Prostate gland (tissue), 2 donors: ENCODE measurements around the gene GMPR.

ENCODE experiments used
- POLR2A ChIP-seq: fragments of 450-650 bp; IDR thresholded peaks from one replicate; pipeline ENCODE4 v1.6.1; 2016; ENCODE audit warnings: antibody characterized with exemption, mild to moderate bottlenecking
- POLR2AphosphoS5 ChIP-seq: sonication (generic); formaldehyde crosslinking; IDR thresholded peaks from one replicate; pipeline ENCODE4 v1.6.1; 2017; ENCODE audit warnings: antibody characterized with exemption
- TF ChIP-seq, protein P1 (sequence below), 4 experiments: fragments of 200-600 bp in 2 of 4; fragments of 450-650 bp in 2 of 4; sonication (generic) in 2 of 4; IDR thresholded peaks; 1 replicate in 3 of 4; 2 replicates in 1 of 4; pipeline ENCODE4 v1.5.1; 2016 to 2019; ENCODE audit warnings: antibody characterized with exemption in 4 of 4, mild to moderate bottlenecking in 2 of 4, moderate library complexity in 2 of 4

DNA sequence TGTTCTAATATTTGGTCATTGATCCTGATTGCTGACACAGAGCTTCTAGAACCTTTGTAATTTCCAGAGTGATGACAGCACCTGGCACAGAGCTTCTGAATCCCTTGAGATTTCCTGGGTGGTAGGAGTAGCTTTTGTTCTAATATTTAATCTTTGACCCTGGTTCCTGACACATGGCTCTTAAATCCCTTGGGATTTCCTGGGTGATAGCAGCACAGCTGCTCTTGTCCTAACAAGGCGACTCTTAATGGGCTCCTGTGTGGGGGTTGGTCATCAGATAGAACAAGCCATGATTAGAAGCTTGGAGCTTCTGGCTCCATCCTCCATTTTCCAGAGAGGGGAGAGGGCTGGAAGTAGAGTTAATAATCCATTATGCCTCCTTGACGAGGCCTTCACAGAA lies 18.4 kb downstream of the GMPR start:
- TF ChIP-seq, protein P1, sequence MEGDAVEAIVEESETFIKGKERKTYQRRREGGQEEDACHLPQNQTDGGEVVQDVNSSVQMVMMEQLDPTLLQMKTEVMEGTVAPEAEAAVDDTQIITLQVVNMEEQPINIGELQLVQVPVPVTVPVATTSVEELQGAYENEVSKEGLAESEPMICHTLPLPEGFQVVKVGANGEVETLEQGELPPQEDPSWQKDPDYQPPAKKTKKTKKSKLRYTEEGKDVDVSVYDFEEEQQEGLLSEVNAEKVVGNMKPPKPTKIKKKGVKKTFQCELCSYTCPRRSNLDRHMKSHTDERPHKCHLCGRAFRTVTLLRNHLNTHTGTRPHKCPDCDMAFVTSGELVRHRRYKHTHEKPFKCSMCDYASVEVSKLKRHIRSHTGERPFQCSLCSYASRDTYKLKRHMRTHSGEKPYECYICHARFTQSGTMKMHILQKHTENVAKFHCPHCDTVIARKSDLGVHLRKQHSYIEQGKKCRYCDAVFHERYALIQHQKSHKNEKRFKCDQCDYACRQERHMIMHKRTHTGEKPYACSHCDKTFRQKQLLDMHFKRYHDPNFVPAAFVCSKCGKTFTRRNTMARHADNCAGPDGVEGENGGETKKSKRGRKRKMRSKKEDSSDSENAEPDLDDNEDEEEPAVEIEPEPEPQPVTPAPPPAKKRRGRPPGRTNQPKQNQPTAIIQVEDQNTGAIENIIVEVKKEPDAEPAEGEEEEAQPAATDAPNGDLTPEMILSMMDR (IDR thresholded peaks at IDR 0.05) = no peak
- TF ChIP-seq POLR2A = no peak
- no peak for TF ChIP-seq POLR2AphosphoS5
